Cardiac muscle cell (in vitro differentiated cells and primary cell): ENCODE measurements around the gene TRAF7. TPM values are rescaled to one million over a fixed set of nuclear protein-coding genes. Genes with fewer than 3 reads are reported as not detected.

ENCODE experiments used
- DNase-seq, 2 donors: peaks; one replicate each; pipeline versions ENCODE4 v3.0.0 to v3.0.0-alpha.2; 2010 to 2017; ENCODE audit warnings: low read depth in 1 of 2, low spot score in 1 of 2
- H3K27ac ChIP-seq: fragments of 200-600 bp; sonication (generic); 2 replicates; pipeline ENCODE4 v1.5.1; 2016
- H3K27me3 ChIP-seq: fragments of 200-600 bp; sonication (generic); 2 replicates; pipeline ENCODE4 v1.6.0; 2016; ENCODE audit warnings: control low read depth
- H3K36me3 ChIP-seq: fragments of 200-600 bp; sonication (generic); 2 replicates; pipeline ENCODE4 v1.5.1; 2016; ENCODE audit warnings: control low read depth
- H3K4me1 ChIP-seq: fragments of 200-600 bp; sonication (generic); 2 replicates; pipeline ENCODE4 v1.8.1; 2017; ENCODE audit warnings: low read depth, mild to moderate bottlenecking, mixed run types
- H3K4me3 ChIP-seq: fragments of 200-600 bp; sonication (generic); 2 replicates; pipeline ENCODE4 v1.5.1; 2016; ENCODE audit warnings: mild to moderate bottlenecking
- H3K9me3 ChIP-seq: fragments of 200-600 bp; sonication (generic); 2 replicates; pipeline ENCODE4 v1.5.1; 2017; ENCODE audit warnings: low read depth, mild to moderate bottlenecking, control low read depth
- polyA plus RNA-seq: library from polyadenylated mRNA; unstranded; fragments of >200 nt; fragmentation: Nextera tagmentation; extraction: Ambion mirVana; gene quantifications from 2 replicates; pipeline ENCODE4 v1.2.1, GENCODE V29; 2016
- total RNA-seq: library from RNA; depleted of rRNA; stranded (reverse); fragments of >200 nt; gene quantifications from 2 replicates; pipeline ENCODE4 v1.2.3, GENCODE V29; 2016
- TF ChIP-seq, protein P1 (sequence below): IDR thresholded peaks from 2 replicates; pipeline ENCODE4 v1.5.1; 2012; ENCODE audit warnings: low read depth, mild to moderate bottlenecking, low read length

The TRAF7 gene
- total and polyA plus RNA-seq, 2 experiments from 2014 or later, result 37.4 to 67.5 TPM

DNA sequence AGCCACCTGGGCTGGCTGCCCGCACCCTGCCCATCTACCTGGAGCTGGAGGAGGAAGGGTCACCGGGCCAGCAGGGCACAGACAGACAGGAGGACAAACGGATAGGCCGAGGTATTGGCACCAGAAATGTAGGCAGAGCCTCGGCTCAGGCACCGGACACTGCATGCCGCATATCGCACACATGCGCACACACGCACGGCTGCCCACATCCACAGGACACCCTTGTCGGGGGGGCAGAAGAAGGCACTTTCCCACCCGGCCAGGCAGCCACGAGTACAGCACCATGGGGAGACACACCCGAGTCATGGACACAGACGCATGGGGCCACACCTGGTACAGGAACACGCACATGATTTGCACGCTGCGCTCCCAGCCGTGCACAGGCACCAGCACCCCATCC is 26.4 kb downstream of the TRAF7 start:
- Histone ChIP-seq H3K27me3 (no peaks in the 10 kb centered on the region), H3K9me3 (no peaks in the 10 kb centered on the region), H3K4me3 (no peak overlapping the region), H3K36me3 (peaks cover 3% of the 10 kb centered on the region), H3K4me1 (no peaks in the 10 kb centered on the region), H3K27ac (no peak overlapping the region)
- TF ChIP-seq, protein P1, sequence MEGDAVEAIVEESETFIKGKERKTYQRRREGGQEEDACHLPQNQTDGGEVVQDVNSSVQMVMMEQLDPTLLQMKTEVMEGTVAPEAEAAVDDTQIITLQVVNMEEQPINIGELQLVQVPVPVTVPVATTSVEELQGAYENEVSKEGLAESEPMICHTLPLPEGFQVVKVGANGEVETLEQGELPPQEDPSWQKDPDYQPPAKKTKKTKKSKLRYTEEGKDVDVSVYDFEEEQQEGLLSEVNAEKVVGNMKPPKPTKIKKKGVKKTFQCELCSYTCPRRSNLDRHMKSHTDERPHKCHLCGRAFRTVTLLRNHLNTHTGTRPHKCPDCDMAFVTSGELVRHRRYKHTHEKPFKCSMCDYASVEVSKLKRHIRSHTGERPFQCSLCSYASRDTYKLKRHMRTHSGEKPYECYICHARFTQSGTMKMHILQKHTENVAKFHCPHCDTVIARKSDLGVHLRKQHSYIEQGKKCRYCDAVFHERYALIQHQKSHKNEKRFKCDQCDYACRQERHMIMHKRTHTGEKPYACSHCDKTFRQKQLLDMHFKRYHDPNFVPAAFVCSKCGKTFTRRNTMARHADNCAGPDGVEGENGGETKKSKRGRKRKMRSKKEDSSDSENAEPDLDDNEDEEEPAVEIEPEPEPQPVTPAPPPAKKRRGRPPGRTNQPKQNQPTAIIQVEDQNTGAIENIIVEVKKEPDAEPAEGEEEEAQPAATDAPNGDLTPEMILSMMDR, result no peak
- DNase-seq, result no peak

DNA sequence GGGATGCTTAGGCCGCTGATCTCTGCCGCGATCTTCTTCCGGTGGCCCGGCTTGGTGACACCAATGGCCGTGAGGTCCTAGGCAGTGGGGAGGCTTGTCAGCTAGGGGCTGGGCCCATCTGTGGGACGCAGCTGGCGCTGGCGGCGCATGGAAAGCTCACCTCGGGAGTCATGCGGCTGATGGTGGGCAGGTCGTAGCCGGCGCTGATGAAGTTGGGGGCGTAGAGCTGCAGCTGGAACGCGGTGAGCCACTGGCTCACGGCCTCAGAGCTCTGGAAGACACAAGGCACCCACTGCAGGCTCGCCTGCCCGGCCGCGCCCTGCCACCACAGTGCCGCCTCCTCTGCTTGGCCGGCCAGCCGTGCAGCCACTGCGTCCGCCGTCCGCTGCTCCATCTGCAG is 28.1 kb downstream of the TRAF7 start:
- Histone ChIP-seq H3K36me3 (no peaks in the 10 kb centered on the region), H3K27me3 (no peaks in the 10 kb centered on the region), H3K9me3 (no peaks in the 10 kb centered on the region), H3K27ac (no peak overlapping the region), H3K4me1 (no peaks in the 10 kb centered on the region), H3K4me3 (no peak overlapping the region)
- DNase-seq, result no peak
- TF ChIP-seq, protein P1, result no peak

GRCh38 chr16:2184346-2184745 is 28.8 kb downstream of the TRAF7 start:
- H3K36me3 ChIP-seq, result no peaks in the 10 kb centered on the region
- TF ChIP-seq, protein P1, result no peak
- H3K27me3 ChIP-seq, result no peaks in the 10 kb centered on the region
- H3K9me3 ChIP-seq, result no peaks in the 10 kb centered on the region
- no peak overlapping the region for H3K27ac ChIP-seq
- H3K4me3 ChIP-seq, result no peak overlapping the region
- no peak for DNase-seq
- H3K4me1 ChIP-seq, result no peaks in the 10 kb centered on the region

- Histone ChIP-seq H3K4me1 (no peaks in the 10 kb centered on the region), H3K36me3 (no peaks in the 10 kb centered on the region), H3K27ac (no peak overlapping the region), H3K9me3 (no peaks in the 10 kb centered on the region), H3K27me3 (no peaks in the 10 kb centered on the region), H3K4me3 (no peak overlapping the region)
- no peak for DNase-seq
- TF ChIP-seq, protein P1, result no peak
Measured at GRCh38 chr16:2184962-2185361, 29.4 kb downstream of the TRAF7 start.

DNA sequence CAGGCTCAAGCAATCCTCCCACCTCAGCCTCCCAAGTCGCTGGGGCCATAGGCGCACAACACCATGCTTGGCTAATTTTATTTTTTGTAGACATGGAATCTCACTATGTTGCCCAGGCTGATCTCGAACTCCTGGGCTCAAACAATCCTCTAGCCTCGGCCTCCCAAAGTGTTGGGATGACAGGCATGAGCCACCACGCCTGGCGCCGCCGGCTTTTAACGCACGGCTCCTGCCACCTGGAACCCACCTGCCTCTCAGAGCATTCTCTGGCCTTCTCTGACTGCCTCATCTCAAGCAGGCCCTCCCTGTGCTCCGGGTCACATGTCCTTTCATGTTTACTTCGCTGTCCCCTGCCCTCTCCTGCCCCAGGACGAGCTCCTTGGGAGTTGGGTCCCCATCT is 30.5 kb downstream of the TRAF7 start:
- no peak overlapping the region for H3K4me3 ChIP-seq
- DNase-seq, result no peak
- H3K4me1 ChIP-seq, result no peaks in the 10 kb centered on the region
- H3K9me3 ChIP-seq, result no peaks in the 10 kb centered on the region
- H3K27me3 ChIP-seq, result no peaks in the 10 kb centered on the region
- no peaks in the 10 kb centered on the region for H3K36me3 ChIP-seq
- no peak overlapping the region for H3K27ac ChIP-seq
- TF ChIP-seq, protein P1, result no peak

DNA sequence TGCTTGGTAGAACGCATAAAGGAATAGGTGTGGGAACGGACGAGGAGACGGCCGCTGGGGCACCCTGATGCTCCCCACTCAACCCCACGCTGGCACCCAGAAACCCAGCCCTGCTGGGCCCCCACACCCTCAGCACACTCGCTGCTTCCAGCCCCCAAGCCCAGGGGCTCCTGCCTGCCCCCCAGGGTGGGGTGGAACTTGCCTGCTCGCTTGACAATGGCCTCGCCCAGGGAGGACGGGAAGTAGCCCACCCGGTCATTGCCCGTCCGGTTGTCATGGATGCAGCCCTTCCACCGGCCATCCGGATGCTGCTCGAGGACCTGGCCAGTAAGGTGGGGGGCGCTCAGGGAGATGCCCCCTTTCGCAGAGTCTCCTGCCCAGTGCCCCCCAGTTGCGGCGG is 30.9 kb downstream of the TRAF7 start:
- no peak overlapping the region for H3K27ac ChIP-seq
- TF ChIP-seq, protein P1, result no peak
- no peaks in the 10 kb centered on the region for H3K9me3 ChIP-seq
- no peaks in the 10 kb centered on the region for H3K36me3 ChIP-seq
- no peaks in the 10 kb centered on the region for H3K27me3 ChIP-seq
- H3K4me1 ChIP-seq, result no peaks in the 10 kb centered on the region
- no peak overlapping the region for H3K4me3 ChIP-seq
- DNase-seq, result no peak
